ENCODE measurements around the gene PLP2. TPM values are rescaled to one million over a fixed set of nuclear protein-coding genes. Genes with fewer than 3 reads are reported as not detected.
A peak's percentile ranks its signal among the peaks of the same experiment; 100 is the strongest.

PLP2 gene
- total RNA-seq, 2 donors from 2014 or later, result 140 to 142 TPM

GRCh38 chrX:49199906-49200771 is 28.4 kb downstream of the PLP2 start, which contains the start of gene SYP:
TSS of gene SYP (minus strand) at chrX:49200193. CDS start at chrX:49200186, 7 bp downstream.
- peak; percentile 87 to 89 for DNase-seq
- peak; percentile 93 for ATAC-seq
- intact Hi-C loops (cut with DNase I, micrococcal nuclease), result no loop called here

- DNase-seq (no peak), ATAC-seq (peak; percentile 39)
- intact Hi-C loops (cut with DNase I, micrococcal nuclease), result no loop called here
Measured at GRCh38 chrX:49202022-49202421, 30.3 kb downstream of the PLP2 start.

- ATAC-seq (no peak), DNase-seq (no peak)
- intact Hi-C loops (cut with DNase I, micrococcal nuclease), result no loop called here
Measured at GRCh38 chrX:49203536-49203935, 31.8 kb downstream of the PLP2 start.

GRCh38 chrX:49204017-49204416 is 32.3 kb downstream of the PLP2 start:
- no peak for ATAC-seq
- intact Hi-C loops (cut with DNase I, micrococcal nuclease), result no loop called here
- DNase-seq, result no peak

GRCh38 chrX:49204709-49205108 is 33.0 kb downstream of the PLP2 start:
- no peak for DNase-seq
- intact Hi-C loops (cut with DNase I, micrococcal nuclease), result no loop called here
- ATAC-seq, result no peak

- ATAC-seq, result no peak
- intact Hi-C loops (cut with DNase I, micrococcal nuclease), result no loop called here
- DNase-seq, result no peak
Measured at GRCh38 chrX:49205443-49205842, 33.7 kb downstream of the PLP2 start.

- DNase-seq, result no peak
- intact Hi-C loops (cut with DNase I, micrococcal nuclease), result no loop called here
- no peak for ATAC-seq
Measured at GRCh38 chrX:49206543-49206942, 34.8 kb downstream of the PLP2 start.

GRCh38 chrX:49208399-49208798 is 36.7 kb downstream of the PLP2 start:
- intact Hi-C loops (cut with DNase I, micrococcal nuclease), result no loop called here
- DNase-seq, result no peak

GRCh38 chrX:49209434-49210251 is 37.9 kb downstream of the PLP2 start:
- no peak for DNase-seq
- intact Hi-C loops (cut with DNase I, micrococcal nuclease), result no loop called here
- no peak for ATAC-seq

More at GRCh38 chrX:49208399-49208798, 36.7 kb downstream of the PLP2 start:
- ATAC-seq, result no peak

- ATAC-seq, result no peak
- intact Hi-C loops (cut with DNase I, micrococcal nuclease), result no loop called here
Measured at GRCh38 chrX:49210406-49210805, 38.7 kb downstream of the PLP2 start.

GRCh38 chrX:49211074-49211473 is 39.4 kb downstream of the PLP2 start:
- intact Hi-C loops (cut with DNase I, micrococcal nuclease), result no loop called here
- ATAC-seq, result no peak
- DNase-seq, result no peak

More at GRCh38 chrX:49210406-49210805, 38.7 kb downstream of the PLP2 start:
- DNase-seq, result no peak

GRCh38 chrX:49212209-49212608 is 40.5 kb downstream of the PLP2 start:
- ATAC-seq (no peak), DNase-seq (no peak)
- intact Hi-C loops (cut with DNase I, micrococcal nuclease), result no loop called here

GRCh38 chrX:49212861-49213260 is 41.2 kb downstream of the PLP2 start:
- intact Hi-C loops (cut with DNase I, micrococcal nuclease), result no loop called here
- ATAC-seq (no peak), DNase-seq (no peak)

GRCh38 chrX:49214416-49214815 is 42.7 kb downstream of the PLP2 start:
- DNase-seq, result no peak
- ATAC-seq, result no peak
- intact Hi-C loops (cut with DNase I, micrococcal nuclease), result no loop called here

GRCh38 chrX:49214996-49215526 is 43.4 kb downstream of the PLP2 start:
- intact Hi-C loops (cut with DNase I, micrococcal nuclease), result no loop called here
- DNase-seq (no peak), ATAC-seq (no peak)

GRCh38 chrX:49220100-49220499 is 48.4 kb downstream of the PLP2 start:
- ATAC-seq (no peak), DNase-seq (no peak)
- intact Hi-C loops (cut with DNase I, micrococcal nuclease), result no loop called here

- ATAC-seq, result no peak
- no peak for DNase-seq
- intact Hi-C loops (cut with DNase I, micrococcal nuclease), result no loop called here
Measured at GRCh38 chrX:49221868-49222267, 50.2 kb downstream of the PLP2 start.
